Panc1 (cell line): ENCODE data around the gene HNRNPAB. TPM values are rescaled to one million over a fixed set of nuclear protein-coding genes. Genes with fewer than 3 reads are reported as not detected.

Experiments
- ATAC-seq: fragments of 200-7000 bp; cut with Tn5 transposase; 2 replicates; pipeline ENCODE4 v1.9.1; 2020; ENCODE audit warnings: mild to moderate bottlenecking, moderate library complexity
- BruUV-seq: library from RNA; stranded (reverse); fragments of 400-500 nt; replicated peaks from 2 replicates; lab custom pipeline; 2021; lab: Mats Ljungman, UMichigan
- CTCF ChIA-PET: fragments of 300-600 bp; sonication (Branson Sonifier 250); formaldehyde crosslinking; loops from one replicate; lab custom pipeline; 2022; ENCODE audit warnings: antibody characterized with exemption; lab: Charles Lee
- POLR2A ChIA-PET: fragments of 300-600 bp; sonication (Branson Sonifier 250); formaldehyde crosslinking; loops from one replicate; lab custom pipeline; 2022; ENCODE audit warnings: antibody characterized with exemption; lab: Charles Lee
- DNase-seq: peaks from one replicate; pipeline ENCODE4 v3.0.0-alpha.2; 2010; ENCODE audit warnings: low read depth, low spot score
- H3K27ac ChIP-seq: 2 replicates; pipeline ENCODE4 v1.5.1; 2011; ENCODE audit warnings: mild to moderate bottlenecking, low read length, inconsistent platforms
- H3K27me3 ChIP-seq: fragments of 200-500 bp; sonication (Bioruptor generic); 2 replicates; pipeline ENCODE4 v1.6.0; 2014; ENCODE audit warnings: low read length, inconsistent platforms; ENCODE audit not compliant: control insufficient read depth, insufficient read depth
- H3K36me3 ChIP-seq: fragments of 200-500 bp; sonication (Bioruptor generic); 2 replicates; pipeline ENCODE4 v1.5.1; 2014; ENCODE audit warnings: inconsistent platforms, mild to moderate bottlenecking, low read length, moderate library complexity; ENCODE audit not compliant: control insufficient read depth, insufficient read depth
- H3K4me1 ChIP-seq: 2 replicates; pipeline ENCODE4 v1.5.1; 2011; ENCODE audit warnings: inconsistent platforms, mild to moderate bottlenecking, low read length, moderate library complexity; ENCODE audit not compliant: control insufficient read depth, insufficient read depth
- H3K4me3 ChIP-seq, 2 experiments: 2 replicates each; pipeline ENCODE4 v1.5.1; 2011 to 2012; ENCODE audit warnings: low read depth in 2 of 2, low read length in 2 of 2, mild to moderate bottlenecking in 2 of 2, inconsistent platforms in 1 of 2, moderate library complexity in 1 of 2
- H3K9me3 ChIP-seq: fragments of 200-500 bp; sonication (Bioruptor generic); 2 replicates; pipeline ENCODE4 v1.5.1; 2014; ENCODE audit warnings: low read depth, mild to moderate bottlenecking, inconsistent platforms, low read length, moderate library complexity; ENCODE audit not compliant: control insufficient read depth, insufficient read depth
- CTCF ChIP-seq: fragments of 450-650 bp; IDR thresholded peaks from 2 replicates; pipeline ENCODE4 v1.5.1; 2017; ENCODE audit warnings: mild to moderate bottlenecking
- POLR2AphosphoS5 ChIP-seq: IDR thresholded peaks from 2 replicates; pipeline ENCODE4 v1.6.1; 2012; ENCODE audit warnings: mild to moderate bottlenecking, low read depth, low read length, moderate library complexity
- SIN3A ChIP-seq: IDR thresholded peaks from 2 replicates; pipeline ENCODE4 v1.6.1; 2012; ENCODE audit warnings: low read depth, mild to moderate bottlenecking, low read length, moderate library complexity, borderline replicate concordance; ENCODE audit not compliant: insufficient read depth
- TCF7L2 ChIP-seq: IDR thresholded peaks from 2 replicates; pipeline ENCODE4 v1.6.1; 2011; ENCODE audit warnings: mild to moderate bottlenecking, low read depth, low read length, inconsistent platforms
- in situ Hi-C: cut with HindIII; loops from 2 replicates; pipeline ENCODE4 v1.10.0; 2016; ENCODE audit warnings: low sequenced_read_pairs, low pct_unique_long_range_greater_than_20kb
- intact Hi-C: fragments of 100-400 bp; cut with micrococcal nuclease; formaldehyde crosslinking; loops from one replicate; pipeline ENCODE4 v1.10.0; 2022; ENCODE audit not compliant: unreplicated experiment
- total RNA-seq: library from RNA; stranded (reverse); gene quantifications from one replicate; pipeline ENCODE4 v1.2.1, GENCODE V29; 2021; ENCODE audit not compliant: unreplicated experiment
- TF ChIP-seq, protein P1 (sequence below), 2 experiments: IDR thresholded peaks; 2 replicates each; pipeline ENCODE4 v1.6.1; 2011 to 2012; ENCODE audit warnings: low read depth in 2 of 2, control low read depth in 1 of 2, low read length in 1 of 2, mild to moderate bottlenecking in 1 of 2, moderate library complexity in 1 of 2; ENCODE audit not compliant: insufficient read depth in 1 of 2

The HNRNPAB gene
- total RNA-seq, 1 experiment from 2014 or later: 273 TPM

- TF ChIP-seq TCF7L2 (no peak), POLR2AphosphoS5 (no peak), CTCF (no peak), SIN3A (no peak)
- TF ChIP-seq, protein P1, sequence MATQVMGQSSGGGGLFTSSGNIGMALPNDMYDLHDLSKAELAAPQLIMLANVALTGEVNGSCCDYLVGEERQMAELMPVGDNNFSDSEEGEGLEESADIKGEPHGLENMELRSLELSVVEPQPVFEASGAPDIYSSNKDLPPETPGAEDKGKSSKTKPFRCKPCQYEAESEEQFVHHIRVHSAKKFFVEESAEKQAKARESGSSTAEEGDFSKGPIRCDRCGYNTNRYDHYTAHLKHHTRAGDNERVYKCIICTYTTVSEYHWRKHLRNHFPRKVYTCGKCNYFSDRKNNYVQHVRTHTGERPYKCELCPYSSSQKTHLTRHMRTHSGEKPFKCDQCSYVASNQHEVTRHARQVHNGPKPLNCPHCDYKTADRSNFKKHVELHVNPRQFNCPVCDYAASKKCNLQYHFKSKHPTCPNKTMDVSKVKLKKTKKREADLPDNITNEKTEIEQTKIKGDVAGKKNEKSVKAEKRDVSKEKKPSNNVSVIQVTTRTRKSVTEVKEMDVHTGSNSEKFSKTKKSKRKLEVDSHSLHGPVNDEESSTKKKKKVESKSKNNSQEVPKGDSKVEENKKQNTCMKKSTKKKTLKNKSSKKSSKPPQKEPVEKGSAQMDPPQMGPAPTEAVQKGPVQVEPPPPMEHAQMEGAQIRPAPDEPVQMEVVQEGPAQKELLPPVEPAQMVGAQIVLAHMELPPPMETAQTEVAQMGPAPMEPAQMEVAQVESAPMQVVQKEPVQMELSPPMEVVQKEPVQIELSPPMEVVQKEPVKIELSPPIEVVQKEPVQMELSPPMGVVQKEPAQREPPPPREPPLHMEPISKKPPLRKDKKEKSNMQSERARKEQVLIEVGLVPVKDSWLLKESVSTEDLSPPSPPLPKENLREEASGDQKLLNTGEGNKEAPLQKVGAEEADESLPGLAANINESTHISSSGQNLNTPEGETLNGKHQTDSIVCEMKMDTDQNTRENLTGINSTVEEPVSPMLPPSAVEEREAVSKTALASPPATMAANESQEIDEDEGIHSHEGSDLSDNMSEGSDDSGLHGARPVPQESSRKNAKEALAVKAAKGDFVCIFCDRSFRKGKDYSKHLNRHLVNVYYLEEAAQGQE (IDR thresholded peaks at IDR 0.05; ENCODE audit: insufficient read depth in 1 of 2, low read depth in 2 of 2, low read length in 1 of 2): no peak
- DNase-seq (no peak), ATAC-seq (no peak)
- intact Hi-C loops (no loop called here), in situ Hi-C loops (no loop called here)
- Histone ChIP-seq H3K4me3 (no peak overlapping the region), H3K4me1 (peaks cover 11% of the 10 kb centered on the region), H3K27ac (no peak overlapping the region), H3K9me3 (no peaks in the 10 kb centered on the region), H3K27me3 (no peaks in the 10 kb centered on the region), H3K36me3 (peaks cover 2% of the 10 kb centered on the region; the same call in 1 of the 2 replicates)
- ChIA-PET POLR2A (interaction anchor here (0.8 kb wide), 1 partner anchor 26 kb away, joined by 3 read pairs; no protein-coding TSS in a partner anchor), CTCF (no interaction called here)
- no TSS peak for BruUV-seq
Measured at GRCh38 chr5:178227138-178227659, 22.9 kb downstream of the HNRNPAB start.

- Histone ChIP-seq H3K4me1 (peaks cover 13% of the 10 kb centered on the region), H3K9me3 (no peaks in the 10 kb centered on the region), H3K27me3 (no peaks in the 10 kb centered on the region), H3K36me3 (peaks cover 2% of the 10 kb centered on the region; the same call in 1 of the 2 replicates), H3K27ac (no peak overlapping the region), H3K4me3 (no peak overlapping the region)
- POLR2A ChIA-PET: interaction anchor here (0.6 to 0.8 kb wide), 2 partner anchors 22 to 25 kb away, joined by 3 to 4 read pairs; no protein-coding TSS in a partner anchor
- DNase-seq (no peak), ATAC-seq (no peak)
- in situ Hi-C loops (no loop called here), intact Hi-C loops (no loop called here)
- TF ChIP-seq, protein P1 (IDR thresholded peaks at IDR 0.05; ENCODE audit: insufficient read depth in 1 of 2, low read depth in 2 of 2, low read length in 1 of 2): no peak
- TF ChIP-seq SIN3A (no peak), TCF7L2 (no peak), POLR2AphosphoS5 (no peak), CTCF (no peak)
- BruUV-seq: no TSS peak
- CTCF ChIA-PET: interaction anchor here (0.5 kb wide), 1 partner anchor 31 kb away, joined by 4 read pairs; no protein-coding TSS in a partner anchor
Measured at GRCh38 chr5:178227929-178228328, 23.6 kb downstream of the HNRNPAB start.
